ENCODE results near the gene DHRS13.

- TF ChIP-seq CTCF (IDR thresholded peaks at IDR 0.05 in 4 of 5, conservative IDR thresholded peaks at IDR 0.05 in 1 of 5) (no peak), POLR2A (IDR thresholded peaks at IDR 0.05) (no peak)
These were observed 37.3 kb upstream of the DHRS13 start for GRCh38 chr17:28940142-28940541.
